Thyroid gland (tissue), 4 donors: ENCODE data around the gene ACBD5. TPM values are rescaled to one million over a fixed set of nuclear protein-coding genes. Genes with fewer than 3 reads are reported as not detected.

Experiments
- DNase-seq, 2 donors: peaks; one replicate each; pipeline ENCODE4 v3.0.0-alpha.2; 2019
- H3K27ac ChIP-seq, 3 donors: fragments of 200-600 bp; sonication (generic); 1 replicate in 2 of 3; 2 replicates in 1 of 3; pipeline ENCODE4 v1.5.1; 2016 to 2019; ENCODE audit warnings: mild to moderate bottlenecking in 1 of 3, moderate library complexity in 1 of 3
- H3K27me3 ChIP-seq: fragments of 200-600 bp; sonication (generic); one replicate; pipeline ENCODE4 v1.5.1; 2019
- H3K36me3 ChIP-seq, 2 donors: fragments of 200-600 bp; sonication (generic); one replicate each; pipeline ENCODE4 v1.5.1; 2016 to 2019
- H3K4me1 ChIP-seq, 2 donors: fragments of 200-600 bp; sonication (generic); one replicate each; pipeline ENCODE4 v1.5.1; 2017 to 2019
- H3K4me3 ChIP-seq, 3 donors: fragments of 200-600 bp; sonication (generic); replicated peaks in 1 of 3; 1 replicate in 2 of 3; 2 replicates in 1 of 3; pipeline ENCODE4 v1.5.1; 2016; ENCODE audit warnings: mild to moderate bottlenecking in 1 of 3
- H3K9me3 ChIP-seq: fragments of 200-600 bp; sonication (generic); one replicate; pipeline ENCODE4 v1.5.1; 2017
- POLR2A ChIP-seq, 2 donors: fragments of 450-650 bp; IDR thresholded peaks; one replicate each; pipeline ENCODE4 v1.6.1; 2017; ENCODE audit warnings: antibody characterized with exemption in 2 of 2, mild to moderate bottlenecking in 2 of 2, moderate library complexity in 1 of 2
- WGBS, 2 donors: methylation state at CpG; one replicate each; pipeline ENCODE4 v1.1.5; 2017; 5-methylcytosine and 5-hydroxymethylcytosine counted together
- intact Hi-C: fragments of 100-400 bp; cut with DNase I; formaldehyde crosslinking; loops from one replicate; pipeline ENCODE4 v1.15.1; 2023
- total RNA-seq, 4 donors: library from RNA; depleted of rRNA; stranded (reverse); fragments of >200 nt; gene quantifications; one replicate each; pipeline ENCODE4 v1.2.3, GENCODE V29; 2016
- TF ChIP-seq, protein P1 (sequence below), 6 experiments: fragments of 200-600 bp in 3 of 6; fragments of 450-650 bp in 3 of 6; sonication (generic) in 3 of 6; IDR thresholded peaks; one replicate each; pipeline ENCODE4 v1.5.1; 2016 to 2019; ENCODE audit warnings: antibody characterized with exemption in 6 of 6, mild to moderate bottlenecking in 2 of 6, inconsistent platforms in 1 of 6, moderate library complexity in 1 of 6

Gene ACBD5
- total RNA-seq, 4 donors from 2014 or later, result 36.5 to 43.5 (median 41.2) TPM

DNA sequence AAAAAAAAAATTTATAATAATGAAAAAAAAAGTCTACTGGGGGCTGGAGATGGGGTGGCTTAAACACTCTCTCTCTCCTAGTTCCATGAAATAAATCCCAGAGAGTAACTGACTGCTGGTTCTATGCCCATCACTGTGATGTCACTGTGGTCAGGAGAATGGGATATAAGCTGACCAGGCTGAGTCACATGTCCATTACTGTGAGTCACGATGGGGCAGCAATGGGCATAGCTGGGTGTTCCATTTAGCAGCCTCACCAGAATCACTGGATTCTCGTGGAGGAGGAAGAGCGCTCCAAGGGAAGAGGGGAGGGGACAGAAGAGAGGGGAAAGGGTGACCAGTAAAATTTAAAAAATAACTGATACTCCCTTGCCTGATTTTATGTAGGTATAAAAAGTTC is 48.3 kb downstream of the ACBD5 start:
- no peak overlapping the region for H3K27ac ChIP-seq
- WGBS, 2 donors, result 78 to 81% methylated on average over 3 of the region's 3 CpGs
- no peak for DNase-seq
- H3K36me3 ChIP-seq, result peaks cover 3 to 8% of the 10 kb centered on the region in 2 donors
- H3K4me3 ChIP-seq, result no peak overlapping the region
- no peak for TF ChIP-seq POLR2A (IDR thresholded peaks at IDR 0.05)
- TF ChIP-seq, protein P1, sequence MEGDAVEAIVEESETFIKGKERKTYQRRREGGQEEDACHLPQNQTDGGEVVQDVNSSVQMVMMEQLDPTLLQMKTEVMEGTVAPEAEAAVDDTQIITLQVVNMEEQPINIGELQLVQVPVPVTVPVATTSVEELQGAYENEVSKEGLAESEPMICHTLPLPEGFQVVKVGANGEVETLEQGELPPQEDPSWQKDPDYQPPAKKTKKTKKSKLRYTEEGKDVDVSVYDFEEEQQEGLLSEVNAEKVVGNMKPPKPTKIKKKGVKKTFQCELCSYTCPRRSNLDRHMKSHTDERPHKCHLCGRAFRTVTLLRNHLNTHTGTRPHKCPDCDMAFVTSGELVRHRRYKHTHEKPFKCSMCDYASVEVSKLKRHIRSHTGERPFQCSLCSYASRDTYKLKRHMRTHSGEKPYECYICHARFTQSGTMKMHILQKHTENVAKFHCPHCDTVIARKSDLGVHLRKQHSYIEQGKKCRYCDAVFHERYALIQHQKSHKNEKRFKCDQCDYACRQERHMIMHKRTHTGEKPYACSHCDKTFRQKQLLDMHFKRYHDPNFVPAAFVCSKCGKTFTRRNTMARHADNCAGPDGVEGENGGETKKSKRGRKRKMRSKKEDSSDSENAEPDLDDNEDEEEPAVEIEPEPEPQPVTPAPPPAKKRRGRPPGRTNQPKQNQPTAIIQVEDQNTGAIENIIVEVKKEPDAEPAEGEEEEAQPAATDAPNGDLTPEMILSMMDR (IDR thresholded peaks at IDR 0.05), result no peak
- no peaks in the 10 kb centered on the region for H3K9me3 ChIP-seq
- intact Hi-C loops, result no loop called here
- H3K4me1 ChIP-seq, result no peaks in the 10 kb centered on the region
- H3K27me3 ChIP-seq, result no peaks in the 10 kb centered on the region

DNA sequence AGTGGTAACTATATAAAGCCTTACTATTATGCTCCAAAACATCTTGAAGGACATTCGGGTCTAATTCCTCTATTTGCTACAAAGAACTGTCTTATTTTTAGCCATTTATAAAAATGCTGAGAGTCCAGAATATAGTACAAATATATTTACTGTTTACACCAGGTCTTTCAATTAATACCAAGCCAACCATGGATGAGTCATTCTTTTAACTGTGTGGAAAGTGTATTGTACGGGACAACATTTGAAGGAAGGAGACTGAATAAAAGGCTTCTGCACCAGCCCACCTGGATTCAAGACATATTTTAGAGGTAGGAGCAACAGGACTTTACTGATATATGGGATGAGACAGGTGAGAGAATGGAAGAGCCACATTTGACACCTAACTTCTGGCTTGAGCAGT is 50.1 kb downstream of the ACBD5 start:
- no peaks in the 10 kb centered on the region for H3K4me1 ChIP-seq
- H3K27me3 ChIP-seq, result no peaks in the 10 kb centered on the region
- H3K4me3 ChIP-seq, result no peak overlapping the region
- H3K27ac ChIP-seq, result no peak overlapping the region
- intact Hi-C loops, result no loop called here
- no peaks in the 10 kb centered on the region for H3K9me3 ChIP-seq
- DNase-seq, result no peak
- 87 to 89% methylated on average over 2 of the region's 2 CpGs for WGBS, 2 donors
- peaks cover 0 to under 1% of the 10 kb centered on the region in 2 donors for H3K36me3 ChIP-seq
- TF ChIP-seq POLR2A (IDR thresholded peaks at IDR 0.05), result no peak
- TF ChIP-seq, protein P1 (IDR thresholded peaks at IDR 0.05), result no peak

DNA sequence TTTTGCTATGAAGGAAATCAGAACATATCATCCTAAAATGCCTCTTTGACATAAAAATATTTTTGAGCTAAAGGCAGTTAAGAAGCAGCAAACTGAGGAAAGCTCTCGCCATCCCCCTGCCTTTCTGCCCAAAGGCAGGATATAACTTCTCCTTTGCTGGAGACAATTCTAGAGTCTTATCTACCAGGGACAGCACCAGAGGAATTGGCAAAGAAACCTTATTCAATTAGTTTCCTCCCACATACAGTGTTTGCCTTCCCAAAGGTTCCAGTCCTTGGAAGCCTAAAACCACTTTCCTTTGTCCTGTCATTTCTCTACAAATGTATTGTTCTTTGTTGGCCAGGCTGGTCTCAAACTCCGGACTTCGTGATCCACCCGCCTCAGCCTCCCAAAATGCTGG is 51.7 kb downstream of the ACBD5 start:
- Histone ChIP-seq H3K27me3 (no peaks in the 10 kb centered on the region), H3K4me1 (no peaks in the 10 kb centered on the region), H3K27ac (no peak overlapping the region), H3K4me3 (no peak overlapping the region), H3K9me3 (no peaks in the 10 kb centered on the region), H3K36me3 (no peaks in the 10 kb centered on the region)
- TF ChIP-seq, protein P1 (IDR thresholded peaks at IDR 0.05), result no peak
- TF ChIP-seq POLR2A (IDR thresholded peaks at IDR 0.05), result no peak
- 94 to 96% methylated on average over 4 of the region's 4 CpGs for WGBS, 2 donors
- intact Hi-C loops, result no loop called here
- no peak for DNase-seq

- Histone ChIP-seq H3K27me3 (no peaks in the 10 kb centered on the region), H3K4me3 (no peak overlapping the region), H3K4me1 (no peaks in the 10 kb centered on the region), H3K9me3 (no peaks in the 10 kb centered on the region), H3K27ac (no peak overlapping the region), H3K36me3 (no peaks in the 10 kb centered on the region)
- DNase-seq, result no peak
- intact Hi-C loops, result no loop called here
- TF ChIP-seq POLR2A (IDR thresholded peaks at IDR 0.05), result no peak
- TF ChIP-seq, protein P1 (IDR thresholded peaks at IDR 0.05), result no peak
- WGBS, 2 donors, result 95 to 100% methylated on average over 1 of the region's 1 CpG
These were observed 52.3 kb downstream of the ACBD5 start for GRCh38 chr10:27188259-27188658.

DNA sequence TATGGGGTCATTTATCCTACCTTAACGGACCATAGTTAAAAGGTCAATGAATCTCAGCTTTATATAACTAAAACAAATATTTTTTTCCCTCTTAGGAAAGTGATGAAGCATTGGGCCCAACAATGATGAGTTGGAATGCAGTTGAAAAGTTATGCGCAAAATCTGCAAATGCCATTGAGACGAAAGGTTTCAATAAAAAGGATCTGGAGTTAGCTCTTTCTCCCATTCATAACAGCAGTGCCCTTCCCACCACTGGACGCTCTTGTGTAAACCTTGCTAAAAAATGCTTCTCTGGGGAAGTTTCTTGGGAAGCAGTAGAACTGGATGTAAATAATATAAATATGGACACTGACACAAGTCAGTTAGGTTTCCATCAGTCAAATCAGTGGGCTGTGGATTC is 70.7 kb downstream of the ACBD5 start:
- no peaks in the 10 kb centered on the region for H3K27me3 ChIP-seq
- no peak overlapping the region for H3K4me3 ChIP-seq
- TF ChIP-seq POLR2A (IDR thresholded peaks at IDR 0.05), result no peak
- TF ChIP-seq, protein P1 (IDR thresholded peaks at IDR 0.05), result no peak
- no peaks in the 10 kb centered on the region for H3K4me1 ChIP-seq
- H3K36me3 ChIP-seq, result peaks cover 10 to 18% of the 10 kb centered on the region in 2 donors
- H3K9me3 ChIP-seq, result no peaks in the 10 kb centered on the region
- intact Hi-C loops, result no loop called here
- 92 to 96% methylated on average over 4 of the region's 4 CpGs for WGBS, 2 donors
- no peak overlapping the region for H3K27ac ChIP-seq
- DNase-seq, result no peak
